ENCODE results near the gene ECE1.
A peak's percentile ranks its signal among the peaks of the same experiment; 100 is the strongest.

The ECE1 gene

GRCh38 chr1:21325231-21325718 is 35.0 kb upstream of the ECE1 start:
- no peak for DNase-seq (ENCODE audit: low read depth)

GRCh38 chr1:21324368-21325141 is 34.3 kb upstream of the ECE1 start:
- peak; percentile 90 for DNase-seq (ENCODE audit: low read depth)

DNA sequence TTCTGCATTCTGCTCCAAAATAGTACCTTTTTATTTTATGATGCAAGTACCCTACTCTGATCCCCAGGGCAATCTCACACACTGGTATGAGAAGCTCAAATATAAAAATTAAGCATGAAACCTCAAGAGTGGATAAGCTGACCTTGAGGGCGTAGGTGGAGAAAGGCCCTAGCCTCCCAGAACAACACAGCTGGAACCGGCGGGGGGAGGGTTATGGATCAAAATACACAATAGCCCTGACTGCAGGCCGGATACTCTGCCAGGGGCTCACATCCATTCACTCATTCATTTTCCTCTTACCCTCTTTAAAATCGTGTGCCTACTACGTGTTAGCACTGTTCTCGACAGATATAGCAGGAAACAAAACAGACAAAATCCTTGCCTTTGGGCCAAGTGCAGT is 32.8 kb upstream of the ECE1 start:
- DNase-seq (ENCODE audit: low read depth), result no peak

GRCh38 chr1:21322681-21323016 is 32.4 kb upstream of the ECE1 start:
- no peak for DNase-seq (ENCODE audit: low read depth)

- no peak for DNase-seq (ENCODE audit: low read depth)
These were observed 31.9 kb upstream of the ECE1 start for GRCh38 chr1:21321963-21322680.

DNA sequence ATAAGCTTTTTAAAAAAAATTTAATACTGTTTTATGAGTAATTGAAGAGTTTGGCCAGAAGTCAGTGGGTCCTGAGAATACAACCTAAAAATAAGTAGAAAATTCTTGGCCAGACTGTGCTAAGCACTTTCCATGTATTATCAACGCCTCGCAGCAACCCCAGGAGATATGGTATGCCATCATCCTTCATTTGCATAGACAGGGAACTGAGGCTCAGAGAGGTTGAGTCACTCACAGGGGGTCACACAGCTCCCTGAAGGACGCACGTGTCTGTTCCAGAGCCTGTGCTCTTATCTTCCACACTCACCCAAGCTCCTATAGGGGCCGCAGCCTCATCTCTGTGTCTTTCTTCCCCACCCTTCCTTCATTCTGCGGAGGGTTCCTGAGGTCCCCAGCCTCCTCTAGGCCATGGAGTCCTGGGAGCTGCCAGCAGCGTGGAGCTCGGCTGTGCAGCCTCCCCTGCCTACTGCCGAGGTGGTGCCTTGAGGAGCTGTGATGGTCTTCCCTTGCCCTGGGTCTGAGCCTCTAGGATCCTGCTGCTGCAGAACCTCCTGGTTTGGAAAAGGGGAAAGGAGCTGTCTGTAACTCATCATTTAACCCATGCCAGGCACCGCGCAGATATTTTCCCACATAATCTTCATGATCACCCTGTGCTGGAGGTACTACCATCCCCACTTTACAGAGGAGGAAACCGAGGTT is 30.3 kb upstream of the ECE1 start:
- DNase-seq (ENCODE audit: low read depth), result no peak

DNA sequence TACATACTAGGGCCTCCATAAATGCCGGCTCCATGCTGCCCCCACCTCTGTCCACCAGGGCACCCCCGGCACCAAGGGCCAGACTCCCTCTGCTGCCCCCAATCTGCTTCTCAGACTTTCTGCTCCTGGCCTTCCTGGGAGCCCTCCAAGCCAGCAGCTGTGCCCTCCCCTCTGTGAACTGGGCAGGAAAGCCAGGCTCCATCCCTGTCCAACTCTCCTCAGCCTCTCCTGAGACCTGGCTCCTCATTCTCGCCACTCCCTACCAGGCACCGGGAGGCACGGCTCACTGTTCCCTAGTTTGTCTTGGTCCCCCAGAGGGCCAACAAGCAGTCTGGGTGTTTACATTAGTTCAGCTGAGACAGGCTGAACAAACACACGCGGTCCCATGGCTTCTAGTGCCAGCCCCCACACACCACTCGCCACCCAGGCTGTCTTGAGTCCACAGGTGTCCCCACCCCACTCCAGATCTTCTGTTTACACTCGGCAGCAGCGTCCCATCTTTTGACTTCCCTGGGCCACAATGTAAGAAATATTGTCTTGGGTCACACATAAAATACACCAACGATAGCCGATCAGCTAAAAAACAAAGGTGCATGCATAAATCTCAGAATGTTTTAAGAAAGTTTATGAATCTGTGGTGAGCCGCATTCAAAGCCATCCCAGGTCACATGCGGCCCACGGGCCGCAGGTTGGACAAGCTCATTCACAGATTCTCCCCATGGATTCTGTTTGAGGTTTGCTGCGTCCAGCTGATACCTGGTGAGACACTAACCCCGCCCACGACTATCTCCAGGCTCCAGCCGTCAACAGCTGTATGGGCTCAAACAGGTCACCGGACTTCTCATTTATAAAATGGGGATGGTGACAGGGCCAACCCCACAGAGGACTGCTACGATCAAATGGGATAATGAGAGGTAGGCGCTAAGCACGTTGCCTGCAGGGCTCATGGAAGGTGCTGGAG is 29.5 kb upstream of the ECE1 start:
- DNase-seq (ENCODE audit: low read depth), result no peak

DNA sequence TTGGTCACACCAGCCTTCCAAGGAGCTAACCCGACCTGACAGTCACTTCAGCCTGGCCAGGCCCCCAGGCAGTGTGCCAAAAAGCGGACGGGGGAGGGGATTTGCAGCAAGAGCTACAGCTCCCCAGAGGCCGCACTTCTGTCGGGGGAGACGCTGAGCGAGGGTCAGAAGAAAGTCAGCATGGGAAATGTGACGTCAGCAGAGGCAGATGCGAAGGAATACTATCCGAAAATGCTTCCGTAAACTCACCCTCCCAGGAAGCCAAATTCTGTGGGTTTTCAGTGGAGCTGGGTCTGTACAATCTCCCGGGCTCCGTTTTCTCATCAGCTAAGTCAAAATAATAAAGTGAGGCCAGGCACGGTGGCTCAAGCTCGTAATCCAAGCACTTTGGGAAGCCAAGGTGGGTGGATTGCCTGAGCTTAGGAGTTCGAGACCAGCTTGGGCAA is 28.5 kb upstream of the ECE1 start:
- DNase-seq (ENCODE audit: low read depth), result no peak

GRCh38 chr1:21318057-21318713 is 27.9 kb upstream of the ECE1 start:
- DNase-seq (ENCODE audit: low read depth), result no peak

GRCh38 chr1:21317690-21318043 is 27.4 kb upstream of the ECE1 start:
- DNase-seq (ENCODE audit: low read depth), result no peak

DNA sequence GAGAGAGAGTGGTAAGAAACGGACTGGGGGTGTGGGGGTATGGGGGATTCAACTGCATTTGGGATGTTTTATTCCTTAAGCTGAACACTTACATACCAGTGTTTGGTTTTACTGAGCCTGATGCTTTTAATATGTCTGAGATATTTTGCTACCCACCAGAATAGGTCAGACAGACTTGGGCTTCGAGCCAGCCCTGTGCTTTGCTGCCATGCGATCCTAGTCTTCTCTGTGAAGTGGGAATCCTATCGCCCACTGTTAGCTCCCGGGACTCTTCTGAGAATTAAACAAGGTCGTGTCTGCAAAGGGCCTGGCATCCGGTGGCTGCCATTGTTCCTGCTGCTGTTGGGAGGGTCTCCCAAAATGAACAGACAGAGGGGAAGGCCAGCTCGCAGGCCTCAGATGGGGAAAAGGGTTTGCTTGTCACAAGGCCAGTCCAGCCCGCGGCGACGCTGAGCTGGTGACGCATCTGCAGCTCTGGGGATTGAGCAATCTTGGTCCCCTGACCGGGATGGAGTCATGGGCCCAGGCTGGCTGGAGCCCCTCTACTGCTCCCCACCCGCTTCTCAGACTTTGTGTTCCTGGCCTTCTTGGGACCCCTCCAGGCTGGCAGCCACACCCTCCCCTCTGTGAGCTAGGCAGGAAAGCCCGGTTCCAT is 26.9 kb upstream of the ECE1 start:
- no peak for DNase-seq (ENCODE audit: low read depth)

GRCh38 chr1:21314743-21315396 is 24.6 kb upstream of the ECE1 start:
- DNase-seq (ENCODE audit: low read depth), result no peak

DNA sequence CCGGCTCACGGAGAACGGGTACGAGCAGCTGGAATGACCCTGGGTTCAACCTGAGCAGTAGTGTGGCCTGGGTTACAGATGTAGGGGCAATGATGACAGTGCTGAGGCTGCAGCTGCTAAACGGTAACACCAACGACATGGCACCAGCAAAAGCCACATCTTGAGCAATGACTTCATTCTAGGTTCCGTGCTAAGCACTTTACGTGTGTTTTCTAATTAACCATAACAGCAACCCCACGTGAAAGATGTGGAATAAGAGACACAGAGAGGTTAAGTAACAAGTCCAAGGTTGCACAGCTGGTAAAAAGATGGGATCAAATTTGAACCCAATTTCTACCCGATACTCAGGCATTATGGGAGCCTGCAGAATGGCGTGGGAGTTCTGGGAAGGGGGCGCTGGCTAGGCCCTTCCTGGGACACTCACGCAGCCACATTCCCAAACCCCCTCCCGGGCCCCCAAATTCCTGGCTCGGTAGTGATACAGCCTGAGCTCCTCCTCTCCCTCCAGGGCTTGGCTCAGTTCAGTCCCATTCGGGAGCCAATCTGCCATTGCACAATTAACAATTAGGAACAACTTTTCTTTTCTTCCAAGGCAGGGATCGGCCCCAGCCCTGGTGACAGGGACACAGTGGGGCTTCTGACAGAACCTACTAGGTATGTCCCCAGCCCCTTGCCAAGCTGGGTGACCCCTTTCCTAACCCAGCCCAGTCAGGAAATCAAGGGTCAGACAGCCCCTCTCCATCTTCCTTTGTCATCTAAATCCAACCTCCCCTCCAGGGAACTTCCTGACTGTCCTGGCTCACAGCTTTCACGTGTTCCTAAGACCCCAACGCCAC is 23.8 kb upstream of the ECE1 start:
- DNase-seq (ENCODE audit: low read depth), result no peak

- DNase-seq (ENCODE audit: low read depth), result peak; percentile 53
These were observed 23.1 kb upstream of the ECE1 start for GRCh38 chr1:21313203-21313885.

DNA sequence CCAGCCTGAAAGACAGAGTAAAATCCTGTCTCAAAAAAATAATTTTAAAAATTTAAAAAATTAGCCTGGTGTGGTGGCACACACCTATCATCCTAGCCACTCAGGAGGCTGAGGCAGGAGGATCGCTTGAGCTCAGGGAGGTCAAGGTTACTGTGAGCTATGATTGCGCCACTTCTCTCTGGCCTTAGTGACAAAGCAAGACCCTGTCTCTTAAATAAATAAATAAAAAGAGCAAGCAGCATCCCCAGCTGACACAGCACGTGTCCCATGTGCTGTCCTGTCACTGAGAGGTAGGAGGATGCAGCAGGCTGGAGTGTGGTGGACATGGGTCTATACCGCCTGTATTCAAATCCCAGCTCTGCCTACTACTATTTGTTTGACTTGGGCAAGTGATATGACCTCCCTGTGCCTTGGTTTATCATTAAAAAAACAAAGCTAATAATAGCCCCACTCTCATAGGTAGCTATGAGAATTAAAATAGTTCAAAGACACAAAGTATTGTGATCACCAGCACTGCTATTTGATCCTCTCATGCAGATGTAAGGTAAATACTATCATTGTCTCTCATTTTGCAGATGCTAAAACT is 22.2 kb upstream of the ECE1 start:
- DNase-seq (ENCODE audit: low read depth), result no peak

- DNase-seq (ENCODE audit: low read depth), result no peak
These were observed 20.8 kb upstream of the ECE1 start for GRCh38 chr1:21311016-21311415.

GRCh38 chr1:21308847-21309652 is 18.8 kb upstream of the ECE1 start:
- no peak for DNase-seq (ENCODE audit: low read depth)

Measured in HS-5 (cell line).